ENCODE measurements around the gene MTFMT.
"Not testable (repeated sequence)": the region's sequence is repeated elsewhere in the genome, so short reads cannot be mapped to it uniquely, and the experiment has no call there.

MTFMT gene

GRCh38 chr15:65028921-65029735 lies at the start of gene MTFMT:
Gene MTFMT (minus strand): TSS chr15:65029639. CDS start chr15:65029613, 26 bp downstream.
- peak; percentile 82 to 90 for DNase-seq (ENCODE audit: extremely low read depth in 1 of 2, low read depth in 1 of 2)

- peak in 1 of 2 donors; percentile 32 for DNase-seq (ENCODE audit: extremely low read depth in 1 of 2, low read depth in 1 of 2)
Observed at GRCh38 chr15:65077981-65078352, 48.5 kb upstream of the MTFMT start.

- DNase-seq (ENCODE audit: extremely low read depth in 1 of 2, low read depth in 1 of 2): no peak
Observed at GRCh38 chr15:65077291-65077980, 48.0 kb upstream of the MTFMT start.

DNA sequence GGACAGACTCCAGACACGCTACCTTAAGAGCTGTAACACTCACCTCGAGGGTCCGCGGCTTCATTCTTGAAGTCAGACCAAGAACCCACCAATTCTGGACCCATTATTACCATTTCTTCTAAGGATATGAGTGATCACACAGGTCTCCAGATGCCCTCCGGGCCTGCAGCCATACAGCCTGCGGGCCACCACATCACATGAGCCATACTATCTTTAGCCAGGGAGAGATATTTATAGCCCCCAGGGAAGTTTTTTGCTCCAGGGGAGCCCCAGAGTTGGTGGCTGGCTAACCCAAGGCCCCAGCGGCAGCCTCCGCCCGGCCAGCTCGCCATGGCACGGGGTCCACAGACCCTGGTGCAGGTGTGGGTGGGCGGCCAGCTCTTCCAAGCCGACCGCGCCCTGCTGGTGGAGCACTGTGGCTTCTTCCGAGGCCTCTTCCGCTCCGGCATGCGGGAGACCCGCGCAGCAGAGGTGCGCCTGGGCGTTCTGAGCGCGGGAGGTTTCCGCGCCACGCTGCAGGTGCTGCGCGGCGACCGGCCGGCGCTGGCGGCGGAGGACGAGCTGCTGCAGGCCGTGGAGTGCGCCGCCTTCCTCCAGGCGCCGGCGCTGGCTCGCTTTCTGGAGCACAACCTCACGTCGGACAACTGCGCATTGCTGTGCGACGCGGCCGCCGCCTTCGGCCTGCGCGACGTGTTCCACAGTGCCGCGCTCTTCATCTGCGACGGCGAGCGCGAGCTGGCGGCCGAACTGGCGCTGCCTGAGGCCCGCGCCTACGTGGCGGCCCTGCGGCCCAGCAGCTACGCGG lies 47.2 kb upstream of the MTFMT start, which contains the start of gene KBTBD13:
Gene KBTBD13 (plus strand): TSS at position 261 of the 805 bp plus-strand sequence. CDS start 70 bp downstream, at position 331.
- DNase-seq (ENCODE audit: extremely low read depth in 1 of 2, low read depth in 1 of 2): no peak

- DNase-seq (ENCODE audit: extremely low read depth in 1 of 2, low read depth in 1 of 2): not testable (repeated sequence)
Observed at GRCh38 chr15:65075607-65076395, 46.4 kb upstream of the MTFMT start.

DNA sequence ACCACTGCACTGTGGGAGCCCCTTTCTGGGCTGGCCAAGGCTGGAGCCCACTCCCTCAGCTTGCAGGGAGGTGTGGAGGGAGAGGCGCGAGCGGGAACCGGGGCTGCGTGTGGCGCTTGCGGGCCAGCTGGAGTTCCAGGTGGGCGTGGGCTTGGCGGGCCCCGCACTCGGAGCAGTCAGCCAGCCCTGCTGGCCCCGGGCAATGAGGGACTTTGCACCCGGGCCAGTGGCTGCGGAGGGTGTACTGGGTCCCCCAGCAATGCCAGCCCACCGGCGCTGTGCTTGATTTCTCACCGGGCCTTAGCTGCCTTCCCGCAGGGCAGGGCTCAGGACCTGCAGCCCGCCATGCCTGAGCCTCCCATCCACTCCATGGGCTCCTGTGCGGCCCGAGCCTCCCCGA lies 45.5 kb upstream of the MTFMT start:
- DNase-seq (ENCODE audit: extremely low read depth in 1 of 2, low read depth in 1 of 2): not testable (repeated sequence)

GRCh38 chr15:65072617-65073016 lies 43.2 kb upstream of the MTFMT start:
- DNase-seq (ENCODE audit: extremely low read depth in 1 of 2, low read depth in 1 of 2): no peak

DNA sequence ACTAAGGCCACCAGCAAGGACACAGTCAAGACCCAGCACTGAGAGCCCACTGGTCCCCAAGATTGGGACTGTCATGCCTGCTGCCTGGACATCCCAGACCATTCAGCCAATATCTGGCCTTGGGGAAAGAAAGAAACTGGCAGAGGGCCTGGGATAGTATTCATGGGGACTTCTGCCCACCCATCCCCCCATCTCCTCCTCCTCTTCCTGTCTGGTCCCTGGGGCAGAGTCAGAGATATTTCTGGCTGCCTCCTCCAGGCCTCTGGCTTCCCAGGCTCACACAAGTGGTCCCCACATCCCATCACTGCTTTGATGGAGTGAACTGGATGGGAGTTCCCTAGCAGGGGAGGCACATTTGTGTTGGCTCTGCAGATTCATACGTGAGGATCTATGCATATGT lies 42.6 kb upstream of the MTFMT start:
- no peak for DNase-seq (ENCODE audit: extremely low read depth in 1 of 2, low read depth in 1 of 2)

GRCh38 chr15:65071381-65071811 lies 42.0 kb upstream of the MTFMT start:
- no peak for DNase-seq (ENCODE audit: extremely low read depth in 1 of 2, low read depth in 1 of 2)

DNA sequence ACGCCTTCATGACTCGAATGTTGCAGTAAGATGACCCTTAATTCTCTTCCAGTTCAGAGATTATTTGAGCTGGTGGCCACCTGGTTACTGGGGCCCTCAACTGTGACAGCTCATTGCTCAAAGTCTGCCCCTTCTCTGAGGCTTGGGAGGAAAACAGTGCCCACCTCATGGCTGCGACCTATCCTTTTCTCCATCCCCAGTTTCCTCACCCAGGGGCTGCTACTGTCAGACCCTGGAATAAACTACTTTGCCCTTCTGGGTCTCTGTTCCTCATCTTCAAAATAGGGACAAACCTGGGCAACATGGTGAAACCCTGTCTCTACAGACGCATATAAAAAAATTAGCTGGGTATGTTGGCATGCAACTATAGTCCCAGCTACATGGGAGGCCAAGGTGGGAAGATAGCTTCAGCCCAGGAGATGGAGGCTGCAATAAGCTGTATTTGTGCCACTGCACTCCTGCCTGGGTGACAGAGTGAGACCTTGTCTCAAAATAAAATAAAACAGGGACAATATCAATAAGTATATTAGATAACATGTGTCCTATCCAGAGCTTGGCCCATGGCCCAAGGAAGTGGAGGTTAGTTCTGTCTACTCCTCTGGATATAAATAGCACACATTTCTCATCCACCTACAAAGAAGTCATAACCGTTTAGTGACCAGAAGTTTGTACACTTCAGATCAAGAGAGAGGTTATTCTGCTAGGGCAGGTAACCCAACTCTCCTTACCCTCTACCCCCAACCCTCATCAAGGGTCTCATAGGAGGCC lies 40.5 kb upstream of the MTFMT start:
- no peak for DNase-seq (ENCODE audit: extremely low read depth in 1 of 2, low read depth in 1 of 2)

DNA sequence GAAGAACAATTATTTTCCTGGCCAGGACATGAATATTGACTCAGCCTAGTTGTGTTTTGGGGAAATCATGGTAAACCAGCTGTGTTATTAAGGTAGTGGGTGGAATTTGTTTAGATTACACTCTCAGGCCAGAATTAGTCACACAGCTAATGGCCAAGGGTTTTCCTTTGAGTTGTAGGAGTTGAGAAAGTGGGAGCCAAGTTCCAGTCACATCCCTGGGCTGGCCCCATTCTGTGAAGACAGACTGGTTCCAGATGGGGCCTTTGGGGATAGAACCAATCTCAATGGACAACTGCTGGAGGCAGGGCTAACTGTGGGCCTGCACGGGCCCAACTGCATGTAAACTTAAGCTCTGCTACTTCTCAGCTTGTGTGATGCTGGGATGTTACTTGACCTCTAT lies 39.7 kb upstream of the MTFMT start:
- no peak for DNase-seq (ENCODE audit: extremely low read depth in 1 of 2, low read depth in 1 of 2)

DNA sequence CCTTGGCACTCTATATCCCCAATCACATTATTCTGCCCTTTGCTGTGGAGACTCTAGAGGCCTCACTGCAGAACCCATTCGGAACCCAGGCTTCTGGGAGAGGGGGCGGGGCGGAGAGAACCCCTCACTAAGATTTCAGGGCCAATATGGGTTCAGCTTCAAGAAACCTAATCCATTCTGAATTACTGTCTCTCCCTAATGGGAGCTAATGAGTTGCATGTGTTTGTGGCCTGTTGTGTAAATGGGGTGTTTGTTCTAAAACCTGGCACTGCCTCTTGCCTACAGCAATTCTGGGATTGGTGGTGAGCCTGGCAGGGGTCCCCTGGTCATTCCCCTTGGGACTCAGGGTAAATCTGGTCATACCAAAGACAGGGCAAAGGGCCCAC lies 39.0 kb upstream of the MTFMT start:
- no peak for DNase-seq (ENCODE audit: extremely low read depth in 1 of 2, low read depth in 1 of 2)

GRCh38 chr15:65067645-65068402 lies 38.4 kb upstream of the MTFMT start, which contains the start of gene RASL12:
Gene RASL12 (minus strand): TSS chr15:65067991. CDS start chr15:65067835, 156 bp downstream.
- no peak for DNase-seq (ENCODE audit: extremely low read depth in 1 of 2, low read depth in 1 of 2)

- DNase-seq (ENCODE audit: extremely low read depth in 1 of 2, low read depth in 1 of 2): no peak
Observed at GRCh38 chr15:65067317-65067644, 37.8 kb upstream of the MTFMT start.

DNA sequence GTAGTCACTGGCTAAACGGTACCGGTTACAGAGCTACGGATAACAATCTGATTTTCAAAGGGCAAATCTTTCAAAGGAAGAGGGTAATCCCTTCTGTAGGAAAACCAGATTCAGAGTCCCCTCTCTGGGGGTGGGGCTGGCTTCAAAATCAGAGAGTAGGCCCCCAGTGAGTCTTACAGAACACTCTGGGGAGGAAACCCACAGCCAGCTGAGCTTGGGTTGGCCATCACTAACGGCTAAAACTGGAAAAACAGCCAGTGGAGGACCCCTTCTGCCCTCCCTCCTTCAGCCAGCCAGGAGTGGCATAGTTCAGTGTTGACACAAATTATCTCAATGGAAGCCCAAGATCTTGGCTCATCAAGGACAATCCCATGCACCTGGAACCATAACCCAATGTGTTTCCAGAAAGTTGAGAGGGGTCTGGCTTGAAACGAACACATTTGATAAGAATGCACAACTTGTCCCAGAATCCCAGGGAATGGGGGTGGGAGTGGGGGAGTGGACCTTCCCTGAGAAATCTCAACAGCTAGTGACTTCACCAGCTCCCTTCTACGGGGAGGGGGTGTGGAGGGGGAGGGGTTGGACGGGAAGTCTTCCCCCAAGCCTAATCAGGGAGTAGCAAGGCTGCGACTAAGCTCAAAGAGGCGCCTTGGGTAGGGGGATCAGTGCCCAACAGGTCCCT lies 37.3 kb upstream of the MTFMT start:
- DNase-seq (ENCODE audit: extremely low read depth in 1 of 2, low read depth in 1 of 2): no peak

- DNase-seq (ENCODE audit: extremely low read depth in 1 of 2, low read depth in 1 of 2): no peak
Observed at GRCh38 chr15:65066001-65066634, 36.7 kb upstream of the MTFMT start.

- no peak for DNase-seq (ENCODE audit: extremely low read depth in 1 of 2, low read depth in 1 of 2)
Observed at GRCh38 chr15:65062726-65063125, 33.3 kb upstream of the MTFMT start.

DNA sequence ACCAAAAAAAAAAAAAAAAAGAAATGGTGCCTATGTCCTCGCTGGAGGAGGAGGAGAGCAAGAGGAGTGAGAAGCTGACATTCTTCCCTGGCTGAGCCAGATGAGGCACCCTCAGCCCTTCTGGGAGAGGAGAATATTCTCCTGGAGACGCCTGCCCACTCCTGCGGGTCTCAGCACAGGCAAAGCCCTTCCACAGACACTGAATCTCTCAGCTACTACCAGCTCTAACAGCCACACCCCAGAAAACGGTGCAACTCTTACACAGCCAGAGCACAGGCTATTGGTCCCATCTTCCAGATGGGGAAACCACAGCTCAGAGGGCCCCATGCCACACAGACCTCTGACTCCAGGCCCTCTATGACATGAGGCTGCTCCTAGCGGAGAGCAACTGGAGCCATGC lies 32.6 kb upstream of the MTFMT start:
- no peak for DNase-seq (ENCODE audit: extremely low read depth in 1 of 2, low read depth in 1 of 2)
